GM12801 (cell line): ENCODE results near the gene NCBP3.

Experiments used
- TF ChIP-seq, protein P1 (sequence below): IDR thresholded peaks from one replicate; pipeline ENCODE4 v1.5.1; 2011; ENCODE audit warnings: control low read depth; ENCODE audit not compliant: insufficient read length; ENCODE audit errors: extremely low read depth

The NCBP3 gene

DNA sequence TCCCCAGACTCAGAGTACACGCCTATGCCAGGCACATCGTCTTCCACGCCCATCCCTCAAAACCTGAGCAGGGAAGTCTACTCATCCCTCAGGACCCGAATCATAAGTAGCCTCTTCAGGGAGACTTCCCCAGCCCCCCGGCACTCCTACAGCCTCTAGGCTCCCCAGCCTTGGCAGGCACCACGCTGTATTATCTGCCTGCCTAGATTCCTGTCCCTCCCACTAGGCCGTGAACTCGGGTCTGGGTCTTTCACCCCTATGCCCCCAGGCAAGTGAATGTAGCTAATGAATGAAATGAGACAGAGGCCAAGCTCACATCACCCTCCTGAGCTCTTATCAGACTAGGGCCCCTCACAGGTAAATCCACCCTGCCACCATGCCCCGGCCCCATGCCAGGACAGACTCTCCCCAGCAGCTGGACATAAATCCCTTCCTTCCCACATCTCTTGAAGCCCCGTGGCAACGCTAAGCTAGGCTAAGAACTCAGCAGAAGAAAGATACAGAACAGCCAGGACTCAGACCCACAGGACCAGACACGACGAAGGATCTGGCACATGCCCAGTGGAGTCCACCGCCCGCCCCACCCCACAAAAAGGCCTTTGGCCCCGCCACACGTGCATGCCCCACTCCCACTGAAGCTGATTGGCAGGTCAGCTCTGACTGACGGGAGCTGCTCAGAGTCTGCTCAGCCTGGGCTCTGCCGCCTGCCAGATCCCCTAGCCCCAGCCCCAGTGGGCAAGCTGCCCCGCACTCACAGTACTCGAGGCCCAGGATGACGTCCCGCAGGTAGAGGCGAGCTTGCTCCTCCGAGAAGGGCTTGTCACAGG, 33.8 kb upstream of the NCBP3 start:
- TF ChIP-seq, protein P1, sequence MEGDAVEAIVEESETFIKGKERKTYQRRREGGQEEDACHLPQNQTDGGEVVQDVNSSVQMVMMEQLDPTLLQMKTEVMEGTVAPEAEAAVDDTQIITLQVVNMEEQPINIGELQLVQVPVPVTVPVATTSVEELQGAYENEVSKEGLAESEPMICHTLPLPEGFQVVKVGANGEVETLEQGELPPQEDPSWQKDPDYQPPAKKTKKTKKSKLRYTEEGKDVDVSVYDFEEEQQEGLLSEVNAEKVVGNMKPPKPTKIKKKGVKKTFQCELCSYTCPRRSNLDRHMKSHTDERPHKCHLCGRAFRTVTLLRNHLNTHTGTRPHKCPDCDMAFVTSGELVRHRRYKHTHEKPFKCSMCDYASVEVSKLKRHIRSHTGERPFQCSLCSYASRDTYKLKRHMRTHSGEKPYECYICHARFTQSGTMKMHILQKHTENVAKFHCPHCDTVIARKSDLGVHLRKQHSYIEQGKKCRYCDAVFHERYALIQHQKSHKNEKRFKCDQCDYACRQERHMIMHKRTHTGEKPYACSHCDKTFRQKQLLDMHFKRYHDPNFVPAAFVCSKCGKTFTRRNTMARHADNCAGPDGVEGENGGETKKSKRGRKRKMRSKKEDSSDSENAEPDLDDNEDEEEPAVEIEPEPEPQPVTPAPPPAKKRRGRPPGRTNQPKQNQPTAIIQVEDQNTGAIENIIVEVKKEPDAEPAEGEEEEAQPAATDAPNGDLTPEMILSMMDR = no peak

DNA sequence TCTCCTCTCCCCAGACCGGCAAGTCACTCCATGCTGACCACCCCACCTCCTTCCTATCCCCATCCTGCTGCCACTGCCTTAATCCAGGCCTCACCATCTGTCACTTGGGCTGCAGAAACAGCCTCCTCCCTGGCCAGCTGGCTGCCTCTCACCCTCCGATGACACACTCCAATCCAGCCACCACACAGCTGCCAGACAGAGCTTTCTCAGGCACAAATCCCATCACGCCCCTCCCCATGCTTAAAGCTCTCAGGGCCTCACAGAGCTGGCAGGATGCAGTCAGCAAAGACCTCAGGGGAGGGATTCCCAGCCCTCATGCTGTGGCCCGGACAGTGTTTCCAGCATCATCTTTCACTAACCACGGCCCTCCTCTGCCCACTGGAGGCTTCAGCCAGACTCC, 33.1 kb upstream of the NCBP3 start:
- TF ChIP-seq, protein P1 = no peak

DNA sequence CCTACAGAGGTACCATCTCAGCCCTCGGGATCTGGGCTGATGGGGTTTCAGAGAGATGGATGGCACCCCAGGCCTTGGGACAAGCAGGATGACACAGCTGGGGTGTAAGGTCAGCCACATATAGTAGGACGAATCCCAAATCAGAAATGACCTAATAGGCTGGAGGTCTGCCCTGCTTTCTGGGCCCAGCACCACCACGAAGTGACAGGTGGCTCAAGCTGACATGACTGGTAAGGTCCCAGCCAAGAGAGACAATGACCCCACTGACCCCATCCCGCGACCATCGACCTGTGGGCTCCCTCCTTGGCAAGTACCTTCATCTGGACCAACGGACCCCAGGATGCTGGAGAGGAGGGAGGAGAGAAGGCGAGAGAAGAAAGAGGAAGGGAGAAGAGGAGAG, 31.2 kb upstream of the NCBP3 start:
- TF ChIP-seq, protein P1 = no peak

DNA sequence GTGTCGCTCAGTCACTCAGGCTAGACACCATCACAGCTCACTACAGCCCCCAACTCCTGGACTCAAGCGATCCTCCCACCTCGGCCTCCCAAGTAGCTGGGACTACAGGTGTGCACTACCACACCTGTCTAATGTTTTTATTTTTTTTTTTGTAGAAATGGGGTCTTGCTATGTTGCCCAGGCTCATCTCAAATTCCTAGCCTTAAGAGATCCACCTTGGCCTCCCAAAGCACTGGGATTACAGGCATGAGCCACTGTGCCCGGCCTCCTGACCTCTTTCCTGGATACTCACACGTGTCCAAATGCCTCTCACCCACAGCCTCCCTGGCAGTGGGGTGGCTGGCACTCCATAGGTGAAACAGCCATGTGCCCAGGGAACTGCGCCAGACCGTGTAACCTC, 29.3 kb upstream of the NCBP3 start:
- TF ChIP-seq, protein P1 = no peak

DNA sequence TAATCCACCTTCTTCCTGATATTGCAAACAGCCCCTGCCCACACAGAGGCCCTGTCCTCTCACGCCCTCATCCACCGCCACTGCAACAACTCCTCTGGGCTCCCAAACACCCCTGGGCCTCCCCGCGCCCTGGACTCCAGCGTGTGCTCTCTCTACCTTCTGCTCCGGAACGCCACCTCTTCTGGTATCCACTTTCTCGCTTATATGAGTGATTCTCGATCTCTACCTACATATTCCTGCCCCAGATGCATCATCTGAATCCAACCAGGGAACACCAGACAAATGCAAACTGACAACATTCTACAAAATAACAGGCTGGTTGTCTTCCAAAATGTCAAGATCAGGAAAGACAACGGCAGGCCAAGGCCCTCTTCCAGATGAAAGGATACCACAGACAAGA, 27.8 kb upstream of the NCBP3 start:
- TF ChIP-seq, protein P1 = no peak

DNA sequence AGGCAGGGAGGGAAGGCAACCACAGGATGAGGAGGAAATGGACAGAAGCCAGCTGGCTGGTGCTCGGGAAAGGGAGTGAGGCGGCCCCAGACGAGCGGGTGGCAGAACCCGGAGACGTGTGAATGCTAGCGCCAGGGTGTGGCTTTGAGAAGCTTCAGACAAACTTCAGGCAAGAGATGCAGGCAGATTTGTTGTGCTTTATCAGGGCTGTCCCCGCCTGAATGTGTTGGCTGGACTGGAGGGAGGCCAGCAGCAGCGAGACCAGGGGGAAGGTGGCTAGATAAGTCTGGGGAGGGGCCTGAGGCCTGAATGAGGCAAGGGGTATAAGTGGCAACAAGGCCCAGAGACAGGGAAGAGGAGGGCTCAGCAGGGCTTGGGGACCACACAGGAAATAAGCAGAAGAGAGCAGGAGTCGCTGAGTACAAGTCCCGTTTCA, 24.8 kb upstream of the NCBP3 start:
- TF ChIP-seq, protein P1 = no peak

DNA sequence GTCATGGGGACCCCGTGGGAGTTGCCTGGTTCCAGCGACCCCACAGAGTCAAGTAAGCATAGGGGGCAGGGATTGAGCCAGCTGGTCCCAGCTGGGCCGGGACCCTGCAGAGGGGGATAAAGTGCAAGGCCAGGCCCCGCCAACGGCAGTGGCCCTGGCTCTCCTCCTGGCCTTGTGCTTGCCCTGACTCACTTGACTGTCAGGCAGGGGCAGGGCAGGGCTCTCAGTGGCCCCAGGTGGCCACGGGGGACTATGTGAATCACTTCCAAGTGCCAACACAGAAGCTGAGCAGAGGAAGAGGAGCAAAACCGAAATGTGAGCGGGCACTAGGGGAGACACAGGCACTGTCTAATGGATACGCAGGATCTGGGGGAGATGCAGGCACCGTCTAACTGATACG, 21.6 kb upstream of the NCBP3 start:
- TF ChIP-seq, protein P1 = no peak
